HG03159 (cell line): ENCODE results near the gene COG8.
"Not testable (repeated sequence)": the region's sequence is repeated elsewhere in the genome, so short reads cannot be mapped to it uniquely, and the experiment has no call there.

Experiments used
- ATAC-seq: cut with Tn5 transposase; IDR thresholded peaks from one replicate; pipeline ENCODE4 v1.9.1; 2021; ENCODE audit warnings: mild to moderate bottlenecking, moderate library complexity; ENCODE audit not compliant: unreplicated experiment

COG8 gene

GRCh38 chr16:69339289-69340094 is at the start of gene COG8, which contains the start of gene NIP7:
Gene COG8, minus strand, starts transcription at chr16:69339564. Its CDS starts 12 bp downstream, at chr16:69339552.
Gene NIP7, plus strand, starts transcription at chr16:69339772. Its CDS starts 58 bp downstream, at chr16:69339830.
- peak; percentile 86 for ATAC-seq

GRCh38 chr16:69386596-69386995 is 47.2 kb upstream of the COG8 start:
- no peak for ATAC-seq

- ATAC-seq = no peak
These were observed 45.6 kb upstream of the COG8 start for GRCh38 chr16:69384974-69385373.

GRCh38 chr16:69382421-69382820 is 43.1 kb upstream of the COG8 start:
- no peak for ATAC-seq

- no peak for ATAC-seq
These were observed 41.9 kb upstream of the COG8 start for GRCh38 chr16:69381231-69381630.

GRCh38 chr16:69378760-69379159 is 39.4 kb upstream of the COG8 start:
- ATAC-seq = no peak

- ATAC-seq = no peak
These were observed 38.7 kb upstream of the COG8 start for GRCh38 chr16:69378036-69378435.

GRCh38 chr16:69376393-69377059 is 37.2 kb upstream of the COG8 start:
- no peak for ATAC-seq

GRCh38 chr16:69373019-69373418 is 33.7 kb upstream of the COG8 start:
- ATAC-seq = no peak

GRCh38 chr16:69371564-69371963 is 32.2 kb upstream of the COG8 start:
- ATAC-seq = no peak

- ATAC-seq = no peak
These were observed 29.5 kb upstream of the COG8 start for GRCh38 chr16:69368866-69369265.

- no peak for ATAC-seq
These were observed 28.6 kb upstream of the COG8 start for GRCh38 chr16:69367980-69368379.

GRCh38 chr16:69366431-69366830 is 27.1 kb upstream of the COG8 start:
- no peak for ATAC-seq

- ATAC-seq = no peak
These were observed 26.5 kb upstream of the COG8 start for GRCh38 chr16:69365901-69366300.

- ATAC-seq = no peak
These were observed 24.7 kb upstream of the COG8 start for GRCh38 chr16:69364088-69364487.

- ATAC-seq = no peak
These were observed 23.9 kb upstream of the COG8 start for GRCh38 chr16:69363281-69363717.

- not testable (repeated sequence) for ATAC-seq
These were observed 20.7 kb upstream of the COG8 start for GRCh38 chr16:69360070-69360469.

- no peak for ATAC-seq
These were observed 12.1 kb upstream of the COG8 start, which contains the start of gene TMED6 for GRCh38 chr16:69351309-69352027. Gene TMED6, minus strand, starts transcription at chr16:69351786. Its CDS starts 33 bp downstream, at chr16:69351753.

- no peak for ATAC-seq
These were observed 11.3 kb upstream of the COG8 start for GRCh38 chr16:69350536-69351133.

- ATAC-seq = no peak
These were observed 10.2 kb upstream of the COG8 start for GRCh38 chr16:69349536-69349935.

GRCh38 chr16:69348222-69348621 is 8.9 kb upstream of the COG8 start:
- no peak for ATAC-seq
